Endothelial cell of umbilical vein (primary cell): ENCODE data around the gene CILP2. TPM values are rescaled to one million over a fixed set of nuclear protein-coding genes. Genes with fewer than 3 reads are reported as not detected.

Source experiments
- BruUV-seq: library from RNA; stranded (reverse); fragments of 400-500 nt; replicated peaks from 2 replicates; lab custom pipeline; 2021; lab: Mats Ljungman, UMichigan
- CTCF ChIA-PET: fragments of 300-600, 350-600 bp; sonication (Branson Sonifier 250); formaldehyde crosslinking; loops from one replicate; lab custom pipeline; 2021; ENCODE audit warnings: antibody characterized with exemption, inconsistent platforms; lab: Charles Lee
- POLR2A ChIA-PET: fragments of 300-600, 350-600 bp; sonication (Branson Sonifier 250); formaldehyde crosslinking; loops from one replicate; lab custom pipeline; 2021; ENCODE audit warnings: antibody characterized with exemption, inconsistent platforms; lab: Charles Lee
- DNase-seq: peaks from one replicate; pipeline ENCODE4 v3.0.0-alpha.2; 2011; ENCODE audit warnings: low read depth, low spot score
- FAIRE-seq: peaks from 2 replicates; lab custom pipeline; 2011; peaks lifted over from hg19 to GRCh38; lab: Jason Lieb, UNC
- H2AFZ ChIP-seq: 2 replicates; pipeline ENCODE4 v1.6.0; 2012; ENCODE audit warnings: low read depth, low read length, control low read depth, inconsistent platforms
- H3K27ac ChIP-seq: 2 replicates; pipeline ENCODE4 v1.5.1; 2011; ENCODE audit warnings: low read depth, mild to moderate bottlenecking, control low read depth, low read length, moderate library complexity; ENCODE audit not compliant: insufficient read depth
- H3K27me3 ChIP-seq, 2 experiments: 2 replicates each; pipeline versions ENCODE4 v1.6.0 to v1.6.1; 2011; ENCODE audit warnings: low read length in 2 of 2, mixed read lengths in 1 of 2; ENCODE audit not compliant: control insufficient read depth in 2 of 2, insufficient read depth in 2 of 2
- H3K36me3 ChIP-seq, 2 experiments: 2 replicates in 1 of 2; 3 replicates in 1 of 2; pipeline ENCODE4 v1.5.1; 2011; ENCODE audit warnings: low read length in 2 of 2, mild to moderate bottlenecking in 1 of 2, moderate library complexity in 1 of 2; ENCODE audit not compliant: control insufficient read depth in 2 of 2, insufficient read depth in 2 of 2; ENCODE audit errors: extremely low read depth in 1 of 2
- H3K4me1 ChIP-seq: 3 replicates; pipeline ENCODE4 v1.5.1; 2011; ENCODE audit warnings: mild to moderate bottlenecking, low read length; ENCODE audit not compliant: control insufficient read depth, insufficient read depth; ENCODE audit errors: extremely low read depth
- H3K4me2 ChIP-seq: 2 replicates; pipeline ENCODE4 v1.6.1; 2011; ENCODE audit warnings: low read length, control low read depth, mixed read lengths; ENCODE audit not compliant: insufficient read depth
- H3K4me3 ChIP-seq, 3 experiments: fragments of 200-600 bp in 1 of 3; sonication (generic), shearing (Covaris generic) in 1 of 3; replicated peaks in 1 of 3; 2 replicates each; pipeline ENCODE4 v1.5.1; 2011 to 2016; ENCODE audit warnings: control low read depth in 3 of 3, low read length in 3 of 3, mild to moderate bottlenecking in 2 of 3, inconsistent platforms in 1 of 3, low read depth in 1 of 3, moderate library complexity in 1 of 3; ENCODE audit not compliant: insufficient read depth in 1 of 3
- H3K79me2 ChIP-seq: 2 replicates; pipeline ENCODE4 v1.6.0; 2012; ENCODE audit warnings: low read length, inconsistent platforms; ENCODE audit not compliant: control insufficient read depth, insufficient read depth
- H3K9ac ChIP-seq: replicated peaks from 2 replicates; pipeline ENCODE3; 2011; ENCODE audit warnings: low read length, control low read depth; ENCODE audit not compliant: insufficient read depth; ENCODE audit errors: extremely low read depth
- H3K9me1 ChIP-seq: replicated peaks from 3 replicates; pipeline ENCODE4 v1.6.0; 2011; ENCODE audit warnings: mild to moderate bottlenecking, low read length; ENCODE audit not compliant: control insufficient read depth, insufficient read depth; ENCODE audit errors: extremely low read depth
- H3K9me3 ChIP-seq: replicated peaks from 2 replicates; pipeline ENCODE4 v1.5.1; 2012; ENCODE audit warnings: low read length, inconsistent platforms; ENCODE audit not compliant: control insufficient read depth, insufficient read depth
- H4K20me1 ChIP-seq: replicated peaks from 2 replicates; pipeline ENCODE3; 2011; ENCODE audit warnings: mild to moderate bottlenecking, low read length; ENCODE audit not compliant: control insufficient read depth, insufficient read depth; ENCODE audit errors: extremely low read depth
- EZH2 ChIP-seq: IDR thresholded peaks from 2 replicates; pipeline ENCODE4 v1.6.1; 2012; ENCODE audit warnings: borderline replicate concordance, low read depth, mild to moderate bottlenecking, moderate library complexity, low read length, inconsistent platforms; ENCODE audit not compliant: severe bottlenecking
- FOS ChIP-seq: IDR thresholded peaks from 2 replicates; pipeline ENCODE4 v1.6.1; 2011; ENCODE audit warnings: mild to moderate bottlenecking, low read length, moderate library complexity, borderline replicate concordance; ENCODE audit not compliant: insufficient read depth
- GATA2 ChIP-seq: IDR thresholded peaks from 2 replicates; pipeline ENCODE4 v1.7.0; 2011; ENCODE audit warnings: low read depth, mild to moderate bottlenecking, moderate library complexity, mixed read lengths, low read length; ENCODE audit not compliant: insufficient read length, insufficient read depth
- JUN ChIP-seq: IDR thresholded peaks from 2 replicates; pipeline ENCODE4 v1.6.1; 2011; ENCODE audit warnings: borderline replicate concordance, low read depth; ENCODE audit not compliant: insufficient read length, insufficient read depth
- MYC ChIP-seq: IDR thresholded peaks from one replicate; pipeline ENCODE4 v1.6.1; 2011; ENCODE audit warnings: mild to moderate bottlenecking, low read depth, low read length
- POLR2A ChIP-seq: IDR thresholded peaks from 2 replicates; pipeline ENCODE4 v1.6.1; 2012; ENCODE audit warnings: low read depth, mild to moderate bottlenecking, control low read depth, low read length
- POLR2AphosphoS5 ChIP-seq: IDR thresholded peaks from 2 replicates; pipeline ENCODE4 v1.6.1; 2012; ENCODE audit warnings: low read depth, mild to moderate bottlenecking, control low read depth, low read length, moderate library complexity; ENCODE audit not compliant: insufficient read depth
- dilution Hi-C: fragments of 300-500 bp; cut with MboI; formaldehyde crosslinking; loops from one replicate; pipeline ENCODE4 v1.15.0; 2019; ENCODE audit warnings: low sequenced_read_pairs; ENCODE audit not compliant: extremely low pct_ligation_motif_present
- intact Hi-C: fragments of 100-400 bp; cut with micrococcal nuclease; formaldehyde crosslinking; loops from one replicate; pipeline ENCODE4 v1.10.0; 2022
- polyA plus RNA-seq, 4 experiments: library from polyadenylated mRNA; depleted of rRNA in 3 of 4; stranded (reverse) in 3 of 4; unstranded in 1 of 4; fragments of >200 nt; gene quantifications; 2 replicates each; pipeline versions ENCODE4 v1.2.1 to v1.2.3, GENCODE V29; 2011 to 2012; ENCODE audit warnings: missing spikeins in 1 of 4
- total RNA-seq: library from RNA; stranded (reverse); gene quantifications from 2 replicates; pipeline ENCODE4 v1.2.3, GENCODE V29; 2021
- TF ChIP-seq, protein P1 (sequence below), 2 donors: IDR thresholded peaks; 1 replicate in 1 of 2; 2 replicates in 1 of 2; pipeline ENCODE4 v1.5.1; 2011; ENCODE audit warnings: low read length in 2 of 2, mild to moderate bottlenecking in 2 of 2, moderate library complexity in 2 of 2, control low read depth in 1 of 2, inconsistent platforms in 1 of 2, low read depth in 1 of 2; ENCODE audit not compliant: insufficient read depth in 1 of 2; ENCODE audit errors: extremely low read depth in 1 of 2
- TF ChIP-seq, protein P2 (sequence below): IDR thresholded peaks from 2 replicates; pipeline ENCODE4 v1.6.1; 2011; ENCODE audit not compliant: insufficient read depth, insufficient read length

CILP2 gene
- total and polyA plus RNA-seq, 2 donors (not counting 3 experiments of a cell fraction or from before 2014, with no cell fraction given), result 0.01 TPM; not detected in 1

DNA sequence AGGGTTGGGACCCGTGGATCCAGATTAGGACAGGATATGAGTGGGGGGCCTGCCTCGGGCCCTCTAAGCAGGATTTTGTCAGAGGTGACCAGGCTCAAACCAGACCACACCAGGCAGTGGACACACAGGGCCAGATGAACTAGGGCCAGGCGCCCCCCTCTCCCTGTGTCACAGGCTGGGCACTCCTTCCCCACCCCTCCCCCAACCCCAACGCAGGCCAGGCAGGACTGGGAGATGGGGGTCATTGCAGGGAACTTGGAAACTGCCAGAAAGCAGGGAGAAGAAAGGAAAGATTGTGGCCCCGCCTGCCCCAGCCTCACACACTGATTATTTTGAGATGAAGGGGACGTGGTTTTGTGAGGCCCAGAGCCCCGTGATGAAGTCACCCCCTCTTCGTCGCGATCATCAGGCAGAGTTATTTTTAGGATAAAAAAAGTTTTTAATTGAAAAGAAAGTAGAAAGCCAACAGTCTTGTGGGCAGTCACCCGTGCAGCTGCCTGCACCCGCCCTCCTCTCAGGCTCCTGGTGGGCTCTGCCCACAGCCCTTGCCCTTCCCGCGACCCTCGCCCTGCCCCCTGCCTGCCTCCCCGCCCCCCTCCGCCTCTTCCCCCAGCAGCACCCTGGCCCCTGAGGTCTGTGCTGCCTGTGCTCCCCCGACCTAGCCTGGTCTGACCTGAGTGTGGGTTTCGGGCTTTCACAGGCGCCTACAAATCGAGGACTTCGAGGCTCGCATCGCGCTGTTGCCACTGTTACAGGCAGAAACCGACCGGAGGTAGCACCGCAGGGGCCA is 11.3 kb upstream of the CILP2 start:
- TF ChIP-seq POLR2A, result no peak
- no peak for TF ChIP-seq EZH2
- no peak for TF ChIP-seq MYC
- TF ChIP-seq GATA2, result no peak
- no peak for TF ChIP-seq JUN
- TF ChIP-seq, protein P1, sequence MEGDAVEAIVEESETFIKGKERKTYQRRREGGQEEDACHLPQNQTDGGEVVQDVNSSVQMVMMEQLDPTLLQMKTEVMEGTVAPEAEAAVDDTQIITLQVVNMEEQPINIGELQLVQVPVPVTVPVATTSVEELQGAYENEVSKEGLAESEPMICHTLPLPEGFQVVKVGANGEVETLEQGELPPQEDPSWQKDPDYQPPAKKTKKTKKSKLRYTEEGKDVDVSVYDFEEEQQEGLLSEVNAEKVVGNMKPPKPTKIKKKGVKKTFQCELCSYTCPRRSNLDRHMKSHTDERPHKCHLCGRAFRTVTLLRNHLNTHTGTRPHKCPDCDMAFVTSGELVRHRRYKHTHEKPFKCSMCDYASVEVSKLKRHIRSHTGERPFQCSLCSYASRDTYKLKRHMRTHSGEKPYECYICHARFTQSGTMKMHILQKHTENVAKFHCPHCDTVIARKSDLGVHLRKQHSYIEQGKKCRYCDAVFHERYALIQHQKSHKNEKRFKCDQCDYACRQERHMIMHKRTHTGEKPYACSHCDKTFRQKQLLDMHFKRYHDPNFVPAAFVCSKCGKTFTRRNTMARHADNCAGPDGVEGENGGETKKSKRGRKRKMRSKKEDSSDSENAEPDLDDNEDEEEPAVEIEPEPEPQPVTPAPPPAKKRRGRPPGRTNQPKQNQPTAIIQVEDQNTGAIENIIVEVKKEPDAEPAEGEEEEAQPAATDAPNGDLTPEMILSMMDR (IDR thresholded peaks at IDR 0.05; ENCODE audit: extremely low read depth in 1 of 2, insufficient read depth in 1 of 2, low read depth in 1 of 2, low read length in 2 of 2), result no peak
- no peak for TF ChIP-seq POLR2AphosphoS5
- TF ChIP-seq FOS, result no peak
- TF ChIP-seq, protein P2, sequence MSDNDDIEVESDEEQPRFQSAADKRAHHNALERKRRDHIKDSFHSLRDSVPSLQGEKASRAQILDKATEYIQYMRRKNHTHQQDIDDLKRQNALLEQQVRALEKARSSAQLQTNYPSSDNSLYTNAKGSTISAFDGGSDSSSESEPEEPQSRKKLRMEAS, result no peak
- H3K36me3 ChIP-seq, result no peaks in the 10 kb centered on the region
- H3K79me2 ChIP-seq, result no peaks in the 10 kb centered on the region
- ChIA-PET CTCF (no interaction called here), POLR2A (no interaction called here)
- no peak overlapping the region for H3K4me2 ChIP-seq
- dilution Hi-C loops, result no loop called here
- H3K9me1 ChIP-seq, result no peaks in the 10 kb centered on the region
- no peaks in the 10 kb centered on the region for H3K27me3 ChIP-seq
- no peaks in the 10 kb centered on the region for H3K9me3 ChIP-seq
- no peak overlapping the region for H3K4me3 ChIP-seq
- DNase-seq, result no peak
- no TSS peak for BruUV-seq
- H3K4me1 ChIP-seq, result no peaks in the 10 kb centered on the region
- no peak overlapping the region for H3K27ac ChIP-seq
- no peak for FAIRE-seq
- intact Hi-C loops, result no loop called here
- no peak overlapping the region for H3K9ac ChIP-seq
- no peaks in the 10 kb centered on the region for H4K20me1 ChIP-seq
- no peak overlapping the region for H2AFZ ChIP-seq
